ENCODE results near the gene COA6.

Gene COA6

DNA sequence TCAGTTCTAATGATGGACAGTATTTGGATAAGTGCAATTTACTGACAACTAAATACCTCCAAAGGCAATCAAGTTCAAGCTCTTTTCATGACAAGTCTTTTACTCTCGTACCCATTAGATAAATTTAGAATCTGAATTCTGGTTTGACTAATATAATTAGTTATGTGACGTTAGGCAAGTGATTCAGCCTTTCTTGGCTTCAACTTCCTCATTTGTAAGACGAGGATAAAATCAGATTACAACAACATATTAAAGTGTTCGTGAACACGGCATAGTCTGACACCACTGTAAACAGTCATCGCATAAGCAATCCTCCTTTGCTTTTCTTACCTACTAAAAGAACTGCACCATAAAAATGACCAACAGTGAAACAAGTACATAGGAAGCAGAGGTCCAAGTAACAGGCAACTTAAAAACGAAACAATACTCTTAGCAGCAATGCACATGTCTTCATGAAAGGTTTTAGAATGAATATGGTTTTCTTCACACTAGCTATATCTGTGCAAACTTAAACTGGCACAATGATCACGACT, 25.7 kb downstream of the COA6 start:
- TF ChIP-seq, protein P1, sequence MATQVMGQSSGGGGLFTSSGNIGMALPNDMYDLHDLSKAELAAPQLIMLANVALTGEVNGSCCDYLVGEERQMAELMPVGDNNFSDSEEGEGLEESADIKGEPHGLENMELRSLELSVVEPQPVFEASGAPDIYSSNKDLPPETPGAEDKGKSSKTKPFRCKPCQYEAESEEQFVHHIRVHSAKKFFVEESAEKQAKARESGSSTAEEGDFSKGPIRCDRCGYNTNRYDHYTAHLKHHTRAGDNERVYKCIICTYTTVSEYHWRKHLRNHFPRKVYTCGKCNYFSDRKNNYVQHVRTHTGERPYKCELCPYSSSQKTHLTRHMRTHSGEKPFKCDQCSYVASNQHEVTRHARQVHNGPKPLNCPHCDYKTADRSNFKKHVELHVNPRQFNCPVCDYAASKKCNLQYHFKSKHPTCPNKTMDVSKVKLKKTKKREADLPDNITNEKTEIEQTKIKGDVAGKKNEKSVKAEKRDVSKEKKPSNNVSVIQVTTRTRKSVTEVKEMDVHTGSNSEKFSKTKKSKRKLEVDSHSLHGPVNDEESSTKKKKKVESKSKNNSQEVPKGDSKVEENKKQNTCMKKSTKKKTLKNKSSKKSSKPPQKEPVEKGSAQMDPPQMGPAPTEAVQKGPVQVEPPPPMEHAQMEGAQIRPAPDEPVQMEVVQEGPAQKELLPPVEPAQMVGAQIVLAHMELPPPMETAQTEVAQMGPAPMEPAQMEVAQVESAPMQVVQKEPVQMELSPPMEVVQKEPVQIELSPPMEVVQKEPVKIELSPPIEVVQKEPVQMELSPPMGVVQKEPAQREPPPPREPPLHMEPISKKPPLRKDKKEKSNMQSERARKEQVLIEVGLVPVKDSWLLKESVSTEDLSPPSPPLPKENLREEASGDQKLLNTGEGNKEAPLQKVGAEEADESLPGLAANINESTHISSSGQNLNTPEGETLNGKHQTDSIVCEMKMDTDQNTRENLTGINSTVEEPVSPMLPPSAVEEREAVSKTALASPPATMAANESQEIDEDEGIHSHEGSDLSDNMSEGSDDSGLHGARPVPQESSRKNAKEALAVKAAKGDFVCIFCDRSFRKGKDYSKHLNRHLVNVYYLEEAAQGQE (IDR thresholded peaks at IDR 0.05; ENCODE audit: insufficient read depth in 1 of 2, low read depth in 2 of 2, low read length in 2 of 2) = no peak
- TF ChIP-seq POLR2AphosphoS5 (IDR thresholded peaks at IDR 0.05; ENCODE audit: low read depth, low read length) (no peak), FOXP2 (optimal IDR thresholded peaks at IDR 0.05; ENCODE audit: borderline replicate concordance, extremely low read depth, extremely low read length, insufficient read depth) (no peak), TAF1 (IDR thresholded peaks at IDR 0.05; ENCODE audit: borderline replicate concordance, insufficient read depth, low read length) (no peak), SIN3A (IDR thresholded peaks at IDR 0.05; ENCODE audit: borderline replicate concordance, insufficient read depth, low read length) (no peak)

DNA sequence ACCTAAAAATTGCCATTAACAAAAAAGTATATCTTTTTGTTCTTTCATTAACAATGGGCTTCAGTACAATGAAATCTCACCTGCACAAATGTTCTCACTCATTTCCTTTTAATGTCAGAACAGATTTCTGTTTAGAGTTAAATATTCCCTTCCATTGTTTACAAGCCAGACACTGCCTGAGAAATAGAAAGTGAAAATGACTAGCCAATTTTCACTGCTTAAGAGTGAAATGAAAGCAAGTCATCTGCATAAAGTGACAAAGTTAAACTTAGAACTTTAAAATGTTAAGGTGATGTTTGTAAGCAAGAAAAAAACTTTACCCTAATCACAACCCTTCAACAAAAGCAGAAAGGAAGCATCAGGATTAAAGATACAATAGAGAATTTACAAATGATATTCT, 27.5 kb downstream of the COA6 start:
- TF ChIP-seq FOXP2 (optimal IDR thresholded peaks at IDR 0.05; ENCODE audit: borderline replicate concordance, extremely low read depth, extremely low read length, insufficient read depth) (no peak), POLR2AphosphoS5 (IDR thresholded peaks at IDR 0.05; ENCODE audit: low read depth, low read length) (no peak), SIN3A (IDR thresholded peaks at IDR 0.05; ENCODE audit: borderline replicate concordance, insufficient read depth, low read length) (no peak), TAF1 (IDR thresholded peaks at IDR 0.05; ENCODE audit: borderline replicate concordance, insufficient read depth, low read length) (no peak)
- TF ChIP-seq, protein P1 (IDR thresholded peaks at IDR 0.05; ENCODE audit: insufficient read depth in 1 of 2, low read depth in 2 of 2, low read length in 2 of 2) = no peak

DNA sequence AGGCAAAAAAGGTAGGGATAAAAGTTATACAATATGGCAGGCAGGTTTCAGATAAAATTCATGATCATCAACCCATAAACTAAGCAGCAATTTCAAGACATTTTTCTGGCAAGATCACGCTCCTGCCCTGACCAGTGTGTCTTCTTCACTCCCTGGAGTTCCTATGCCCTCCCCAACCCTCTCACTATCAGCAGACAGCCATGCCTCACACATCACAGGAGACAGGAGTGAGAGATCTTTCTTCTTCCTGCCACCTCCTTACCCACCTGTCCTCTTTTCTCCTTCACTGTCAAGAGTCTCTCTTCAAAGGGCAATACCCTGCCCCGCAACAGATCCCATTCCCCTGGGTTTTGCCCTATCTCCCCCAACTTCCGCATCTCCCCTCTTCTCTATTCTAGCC, 28.4 kb downstream of the COA6 start:
- TF ChIP-seq POLR2AphosphoS5 (IDR thresholded peaks at IDR 0.05; ENCODE audit: low read depth, low read length) (no peak), TAF1 (IDR thresholded peaks at IDR 0.05; ENCODE audit: borderline replicate concordance, insufficient read depth, low read length) (no peak)

DNA sequence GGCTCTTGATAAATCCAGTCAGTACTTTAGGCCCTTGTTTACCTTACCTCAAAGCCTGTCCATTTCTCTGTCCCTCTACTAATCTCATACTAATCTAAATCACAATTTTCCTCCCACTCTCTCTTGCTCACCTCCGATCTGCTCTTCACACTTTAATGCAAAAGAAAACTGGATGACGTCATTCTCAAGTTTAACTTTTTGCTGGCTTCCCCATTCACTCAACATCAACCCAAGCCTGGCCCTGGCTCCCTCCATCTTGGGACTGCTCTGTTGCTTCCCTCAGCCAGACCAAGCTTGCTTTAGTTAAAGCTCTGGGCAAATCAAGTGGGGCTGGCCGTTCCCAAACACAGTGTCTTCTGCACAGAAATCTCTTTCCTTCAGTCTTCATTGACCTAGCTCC, 29.7 kb downstream of the COA6 start:
- TF ChIP-seq SIN3A (IDR thresholded peaks at IDR 0.05; ENCODE audit: borderline replicate concordance, insufficient read depth, low read length) = no peak
- no peak for TF ChIP-seq FOXP2 (optimal IDR thresholded peaks at IDR 0.05; ENCODE audit: borderline replicate concordance, extremely low read depth, extremely low read length, insufficient read depth)
- TF ChIP-seq POLR2AphosphoS5 (IDR thresholded peaks at IDR 0.05; ENCODE audit: low read depth, low read length) = no peak
- TF ChIP-seq TAF1 (IDR thresholded peaks at IDR 0.05; ENCODE audit: borderline replicate concordance, insufficient read depth, low read length) = no peak
- TF ChIP-seq, protein P1 (IDR thresholded peaks at IDR 0.05; ENCODE audit: insufficient read depth in 1 of 2, low read depth in 2 of 2, low read length in 2 of 2) = no peak

DNA sequence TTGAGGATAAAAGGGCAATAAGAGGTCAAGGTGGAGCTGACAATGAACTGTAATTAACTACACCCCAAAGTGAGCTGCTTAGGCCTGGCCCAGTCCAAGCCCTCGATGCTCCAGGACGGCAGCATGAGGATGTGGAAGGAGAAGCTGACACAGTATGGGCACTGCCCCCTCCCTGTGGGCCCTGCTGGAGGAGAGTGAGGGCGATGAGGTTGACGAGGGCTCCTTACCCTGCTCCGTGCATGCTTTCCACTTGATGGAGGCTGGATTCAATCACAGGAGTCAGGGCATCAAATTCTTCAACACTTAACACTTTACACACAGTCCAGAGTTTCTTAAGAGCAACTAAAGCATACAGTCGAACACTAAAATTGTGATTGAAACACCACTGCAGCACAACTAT, 32.4 kb downstream of the COA6 start:
- TF ChIP-seq FOXP2 (optimal IDR thresholded peaks at IDR 0.05; ENCODE audit: borderline replicate concordance, extremely low read depth, extremely low read length, insufficient read depth) (no peak), SIN3A (IDR thresholded peaks at IDR 0.05; ENCODE audit: borderline replicate concordance, insufficient read depth, low read length) (no peak), TAF1 (IDR thresholded peaks at IDR 0.05; ENCODE audit: borderline replicate concordance, insufficient read depth, low read length) (no peak), POLR2AphosphoS5 (IDR thresholded peaks at IDR 0.05; ENCODE audit: low read depth, low read length) (no peak)
- TF ChIP-seq, protein P1 (IDR thresholded peaks at IDR 0.05; ENCODE audit: insufficient read depth in 1 of 2, low read depth in 2 of 2, low read length in 2 of 2) = no peak
